Neutrophil (primary cell): ENCODE measurements around the gene ROR2.

Source experiments
- H3K27ac ChIP-seq: fragments of 200-600 bp; sonication (generic); 2 replicates; pipeline ENCODE4 v1.5.1; 2016; ENCODE audit warnings: mild to moderate bottlenecking, moderate library complexity
- H3K27me3 ChIP-seq: fragments of 200-600 bp; sonication (generic); 2 replicates; pipeline ENCODE4 v1.6.0; 2016; ENCODE audit warnings: mild to moderate bottlenecking
- H3K36me3 ChIP-seq: fragments of 200-600 bp; sonication (generic); 2 replicates; pipeline ENCODE4 v1.5.1; 2017
- H3K4me1 ChIP-seq, 2 experiments: fragments of 200-600 bp in 1 of 2; sonication (generic) in 1 of 2; 1 replicate in 1 of 2; 2 replicates in 1 of 2; pipeline versions ENCODE4 v1.5.1 to v1.6.1; 2013 to 2016; ENCODE audit warnings: low read depth in 1 of 2, low read length in 1 of 2, mild to moderate bottlenecking in 1 of 2, moderate library complexity in 1 of 2; ENCODE audit not compliant: control insufficient read depth in 1 of 2, insufficient read depth in 1 of 2
- H3K4me3 ChIP-seq, 2 experiments: fragments of 200-600 bp in 1 of 2; sonication (generic) in 1 of 2; 1 replicate in 1 of 2; 2 replicates in 1 of 2; pipeline ENCODE4 v1.5.1; 2013 to 2016; ENCODE audit warnings: low read depth in 1 of 2, low read length in 1 of 2, mild to moderate bottlenecking in 1 of 2, moderate library complexity in 1 of 2
- H3K9me3 ChIP-seq: fragments of 200-600 bp; sonication (generic); 2 replicates; pipeline ENCODE4 v1.5.1; 2016
- TF ChIP-seq, protein P1 (sequence below): fragments of 200-600 bp; sonication (generic); IDR thresholded peaks from 2 replicates; pipeline ENCODE4 v1.5.1; 2016; ENCODE audit warnings: antibody characterized with exemption

Gene ROR2

DNA sequence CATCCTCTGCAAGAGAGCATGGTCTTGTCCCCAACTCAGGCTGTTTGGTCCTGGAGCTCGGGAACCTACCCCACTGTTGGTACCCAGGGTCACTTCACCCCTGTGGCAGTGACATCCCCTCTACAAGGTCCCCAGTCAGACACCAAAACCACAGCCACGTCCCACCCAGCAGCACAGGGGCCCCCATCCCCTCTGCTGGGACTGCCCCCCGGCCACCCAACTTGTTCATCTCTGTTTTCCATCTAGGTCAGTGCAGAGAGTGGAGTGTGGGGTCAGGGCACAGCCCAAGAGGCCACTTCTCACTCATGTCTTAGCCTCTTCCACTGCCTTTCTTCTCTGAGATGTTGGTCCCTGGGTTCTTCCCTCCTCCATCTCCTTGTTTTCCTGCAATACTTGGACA lies 292.5 kb downstream of the ROR2 start:
- TF ChIP-seq, protein P1, sequence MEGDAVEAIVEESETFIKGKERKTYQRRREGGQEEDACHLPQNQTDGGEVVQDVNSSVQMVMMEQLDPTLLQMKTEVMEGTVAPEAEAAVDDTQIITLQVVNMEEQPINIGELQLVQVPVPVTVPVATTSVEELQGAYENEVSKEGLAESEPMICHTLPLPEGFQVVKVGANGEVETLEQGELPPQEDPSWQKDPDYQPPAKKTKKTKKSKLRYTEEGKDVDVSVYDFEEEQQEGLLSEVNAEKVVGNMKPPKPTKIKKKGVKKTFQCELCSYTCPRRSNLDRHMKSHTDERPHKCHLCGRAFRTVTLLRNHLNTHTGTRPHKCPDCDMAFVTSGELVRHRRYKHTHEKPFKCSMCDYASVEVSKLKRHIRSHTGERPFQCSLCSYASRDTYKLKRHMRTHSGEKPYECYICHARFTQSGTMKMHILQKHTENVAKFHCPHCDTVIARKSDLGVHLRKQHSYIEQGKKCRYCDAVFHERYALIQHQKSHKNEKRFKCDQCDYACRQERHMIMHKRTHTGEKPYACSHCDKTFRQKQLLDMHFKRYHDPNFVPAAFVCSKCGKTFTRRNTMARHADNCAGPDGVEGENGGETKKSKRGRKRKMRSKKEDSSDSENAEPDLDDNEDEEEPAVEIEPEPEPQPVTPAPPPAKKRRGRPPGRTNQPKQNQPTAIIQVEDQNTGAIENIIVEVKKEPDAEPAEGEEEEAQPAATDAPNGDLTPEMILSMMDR, result no peak
- Histone ChIP-seq H3K4me1 (peaks cover 7 to 8% of the 10 kb centered on the region in 2 experiments), H3K4me3 (no peak overlapping the region), H3K9me3 (no peaks in the 10 kb centered on the region), H3K36me3 (no peaks in the 10 kb centered on the region), H3K27me3 (peaks cover 3% of the 10 kb centered on the region), H3K27ac (no peak overlapping the region)

DNA sequence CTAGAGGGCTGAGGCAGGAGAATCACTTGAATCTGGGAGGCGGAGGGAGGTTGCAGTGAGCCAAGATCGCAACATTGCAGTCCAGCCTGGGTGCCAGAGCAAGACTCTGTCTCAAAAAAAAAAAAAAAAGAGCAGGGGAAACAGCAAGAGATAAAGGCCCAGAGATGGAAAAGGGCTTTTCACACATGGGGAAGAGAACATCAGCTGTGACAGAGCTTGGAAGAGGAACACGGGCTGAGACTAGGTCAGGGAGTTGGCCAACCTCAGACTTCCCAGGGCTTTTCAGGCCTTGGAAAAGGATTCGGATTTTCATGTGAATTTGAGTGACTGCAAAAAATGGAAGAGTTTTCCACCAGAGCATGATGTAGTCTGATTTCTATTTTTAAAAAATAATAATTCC lies 294.4 kb downstream of the ROR2 start:
- Histone ChIP-seq H3K27me3 (peaks cover 13% of the 10 kb centered on the region), H3K4me3 (no peak overlapping the region), H3K27ac (no peak overlapping the region), H3K9me3 (no peaks in the 10 kb centered on the region), H3K36me3 (no peaks in the 10 kb centered on the region), H3K4me1 (no peaks in the 10 kb centered on the region)
- TF ChIP-seq, protein P1, result no peak

DNA sequence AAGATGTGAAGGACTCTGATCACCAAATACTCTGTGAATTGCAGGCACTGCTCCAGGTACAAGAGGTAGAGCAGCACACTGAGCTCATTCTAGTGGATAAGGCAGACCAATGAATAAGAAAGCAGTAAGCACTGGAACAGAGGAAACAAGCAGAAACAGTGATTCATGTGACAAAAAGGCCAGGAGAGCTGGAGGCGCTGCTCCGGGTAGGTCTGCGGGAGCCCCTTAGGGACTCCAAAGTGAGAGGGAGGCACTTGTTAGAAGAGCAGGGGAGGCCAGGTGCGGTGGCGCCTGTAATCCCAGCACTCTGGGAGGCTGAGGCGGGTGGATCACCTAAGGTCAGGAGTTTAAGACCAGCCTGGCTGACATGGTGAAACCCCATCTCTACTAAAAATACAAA lies 294.8 kb downstream of the ROR2 start:
- TF ChIP-seq, protein P1, result no peak
- Histone ChIP-seq H3K27ac (no peak overlapping the region), H3K4me3 (no peak overlapping the region), H3K9me3 (no peaks in the 10 kb centered on the region), H3K36me3 (no peaks in the 10 kb centered on the region), H3K27me3 (peaks cover 16% of the 10 kb centered on the region), H3K4me1 (no peaks in the 10 kb centered on the region)

DNA sequence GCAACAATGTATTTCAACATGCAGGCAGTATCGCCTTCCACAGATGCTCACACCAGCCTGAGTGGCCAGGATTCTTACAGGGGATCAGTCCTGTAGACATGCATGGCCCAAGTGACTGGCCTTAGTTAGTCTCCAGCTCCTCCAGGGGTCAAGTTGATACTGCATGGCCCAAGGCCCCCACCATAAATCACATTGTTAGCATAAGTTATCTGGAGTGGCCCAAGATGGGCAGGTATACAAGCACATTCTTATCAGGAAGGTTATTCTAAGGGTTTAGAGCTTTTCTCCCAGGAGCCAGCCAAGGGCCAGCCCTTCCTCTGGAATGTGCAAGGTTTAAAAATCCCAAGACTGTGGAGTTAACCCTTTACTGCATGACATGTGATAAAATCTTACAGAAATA lies 295.5 kb downstream of the ROR2 start:
- H3K4me1 ChIP-seq, result no peaks in the 10 kb centered on the region
- H3K4me3 ChIP-seq, result no peak overlapping the region
- H3K27me3 ChIP-seq, result peaks cover 19% of the 10 kb centered on the region
- H3K9me3 ChIP-seq, result no peaks in the 10 kb centered on the region
- TF ChIP-seq, protein P1, result no peak
- no peaks in the 10 kb centered on the region for H3K36me3 ChIP-seq
- H3K27ac ChIP-seq, result no peak overlapping the region

DNA sequence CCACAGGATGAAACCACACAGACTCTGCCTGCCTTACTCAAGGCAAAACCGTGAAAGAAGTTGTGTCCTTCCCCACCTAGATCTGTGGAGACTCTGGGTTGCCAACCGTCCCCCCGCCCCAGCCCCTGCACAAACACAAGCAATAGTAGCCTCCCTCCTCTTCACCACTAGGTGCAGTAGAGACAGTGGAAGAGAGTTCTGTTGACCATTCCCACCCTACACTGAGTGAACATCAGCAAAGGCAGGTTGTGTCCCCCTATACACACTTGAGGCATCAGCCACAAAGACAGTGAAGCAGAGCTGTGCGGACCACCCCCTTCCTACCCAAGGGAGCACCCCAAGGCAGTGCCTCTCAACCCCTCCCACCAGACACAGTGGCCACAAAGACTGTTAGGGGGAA lies 302.7 kb downstream of the ROR2 start:
- H3K36me3 ChIP-seq, result no peaks in the 10 kb centered on the region
- TF ChIP-seq, protein P1, result no peak
- H3K4me1 ChIP-seq, result no peaks in the 10 kb centered on the region
- H3K27me3 ChIP-seq, result peaks cover 27% of the 10 kb centered on the region
- H3K27ac ChIP-seq, result no peak overlapping the region
- no peaks in the 10 kb centered on the region for H3K9me3 ChIP-seq
- H3K4me3 ChIP-seq, result no peak overlapping the region

DNA sequence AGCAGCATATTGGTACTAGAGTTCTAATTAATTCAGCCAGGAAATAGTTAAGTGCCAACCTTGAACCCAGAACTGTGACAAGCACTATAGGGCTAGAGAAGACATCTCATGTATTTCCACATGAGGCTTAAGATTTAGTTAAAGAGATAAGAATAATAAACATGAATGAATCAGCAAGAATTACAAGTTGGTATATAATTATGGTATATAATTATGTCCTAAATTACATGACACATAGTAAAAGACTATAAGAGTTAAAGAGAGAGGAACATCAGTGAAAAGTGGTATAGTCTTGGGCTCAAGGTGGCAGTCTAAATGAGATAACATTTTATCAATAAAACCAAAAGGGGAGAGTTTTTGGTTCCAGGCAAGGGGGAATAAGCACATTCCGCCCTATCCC lies 303.3 kb downstream of the ROR2 start:
- TF ChIP-seq, protein P1, result no peak
- Histone ChIP-seq H3K27ac (no peak overlapping the region), H3K27me3 (peaks cover 26% of the 10 kb centered on the region), H3K4me3 (no peak overlapping the region), H3K36me3 (no peaks in the 10 kb centered on the region), H3K4me1 (no peaks in the 10 kb centered on the region), H3K9me3 (no peaks in the 10 kb centered on the region)
